ENCODE measurements around the gene TUBD1. TPM values are rescaled to one million over a fixed set of nuclear protein-coding genes. Genes with fewer than 3 reads are reported as not detected.

TUBD1 gene
- total and polyA plus RNA-seq, 2 of the 13 experiments (the other 11 are each of a cell fraction or from before 2014, with no cell fraction given) = 18.2 to 25.9 TPM

GRCh38 chr17:59892251-59892923, 356 bp downstream of the TUBD1 start:
- Histone ChIP-seq H3K4me2 (ENCODE audit: low read depth, low read length) (peak overlapping the region; percentile 89), H2AFZ (ENCODE audit: low read length) (peak overlapping the region; percentile 87), H3K9ac (ENCODE audit: insufficient read depth, low read depth, low read length) (peak overlapping the region; percentile 92), H3K4me3 (replicated peaks in 1 of 3; ENCODE audit: insufficient read depth in 1 of 3, low read depth in 2 of 3, low read length in 3 of 3) (peak overlapping the region; percentile 64 to 98 (median 86)), H3K36me3 (replicated peaks in 1 of 2; ENCODE audit: control insufficient read depth in 1 of 2, insufficient read depth in 2 of 2, low read length in 2 of 2) (peaks cover 2 to 5% of the 10 kb centered on the region in 2 experiments; a peak in 3 of 5 replicates), H3K27ac (ENCODE audit: extremely low read length, insufficient read depth, low read length) (peak overlapping the region; percentile 77), H4K20me1 (ENCODE audit: insufficient read depth, low read length) (peaks cover 15% of the 10 kb centered on the region; the same call in 1 of the 2 replicates), H3K79me2 (ENCODE audit: insufficient read depth, low read length) (peaks cover 64% of the 10 kb centered on the region), H3K27me3 (ENCODE audit: control insufficient read depth in 1 of 2, insufficient read depth in 2 of 2, low read length in 2 of 2) (no peaks in the 10 kb centered on the region; a peak in 1 of 5 replicates), H3K9me3 (ENCODE audit: low read length) (no peaks in the 10 kb centered on the region), H3K4me1 (ENCODE audit: insufficient read depth, low read length) (peaks cover 52% of the 10 kb centered on the region)
- DNase-seq (ENCODE audit: low spot score) (no peak), ATAC-seq (peak; percentile 71), FAIRE-seq (no peak)
- CTCF ChIA-PET (ENCODE audit: low intra/inter-chr PET ratio, low total read pairs) = no interaction called here
- POLR2A ChIA-PET = interaction anchor here (0.6 to 2.3 kb wide), 11 partner anchors 12 to 708 kb away, joined by 3 to 12 read pairs (median 4); partner anchors contain the start of genes PPM1D, PTRH2, RNFT1 and VMP1
- 2% methylated on average over 25 of the region's 25 CpGs for WGBS (ENCODE audit: low lambda C conversion rate)
- intact Hi-C loops (cut with micrococcal nuclease; ENCODE audit: unreplicated experiment) (loop anchor here (5.0 kb wide), 1 partner anchor 45 kb away; no protein-coding TSS in a partner anchor), in situ Hi-C loops (cut with HindIII; ENCODE audit: extremely low pct_ligation_motif_present, low pct_unique_long_range_greater_than_20kb) (no loop called here)
- TSS peak; percentile 93 for BruUV-seq (replicated peaks)
- TF ChIP-seq ZNF709 (CRISPR knock-in tag; IDR thresholded peaks at IDR 0.05) = no peak
- peak; percentile 84 for TF ChIP-seq ZMYM3 (CRISPR knock-in tag; IDR thresholded peaks at IDR 0.05)
- TF ChIP-seq PCBP1 (IDR thresholded peaks at IDR 0.05; ENCODE audit: borderline replicate concordance, low read depth, low read length) = no peak
- no peak for TF ChIP-seq STAT5B (CRISPR knock-in tag; IDR thresholded peaks at IDR 0.05)
- peak; percentile 81 for TF ChIP-seq SIN3B (IDR thresholded peaks at IDR 0.05; ENCODE audit: low read length)
- peak; percentile 4; the same call in 1 of the 2 replicates for TF ChIP-seq BORCS8-MEF2B (CRISPR knock-in tag; IDR thresholded peaks at IDR 0.05)
- no peak for TF ChIP-seq BCL6 (CRISPR knock-in tag; IDR thresholded peaks at IDR 0.05)
- TF ChIP-seq FOXP4 (CRISPR knock-in tag; IDR thresholded peaks at IDR 0.05) = no peak
- TF ChIP-seq SP4 (CRISPR knock-in tag; IDR thresholded peaks at IDR 0.05) = peak; percentile 48; the same call in 1 of the 2 replicates
- peak; percentile 85 for TF ChIP-seq MIXL1 (CRISPR knock-in tag; IDR thresholded peaks at IDR 0.05)
- peak; percentile 28; the same call in 1 of the 2 replicates for TF ChIP-seq REPIN1 (CRISPR knock-in tag; IDR thresholded peaks at IDR 0.05; ENCODE audit: borderline replicate concordance, low read depth)
- 0 out of 2 replicates have a peak, but pooled peaks have one; percentile 15 for TF ChIP-seq SMYD3 (CRISPR knock-in tag; IDR thresholded peaks at IDR 0.05)
- peak; percentile 84; the same call in 1 of the 2 replicates for TF ChIP-seq ZNF136 (CRISPR knock-in tag; IDR thresholded peaks at IDR 0.05; ENCODE audit: low read depth)
- TF ChIP-seq FUBP1 (CRISPR knock-in tag; IDR thresholded peaks at IDR 0.05; ENCODE audit: borderline replicate concordance) = 0 out of 2 replicates have a peak, but pooled peaks have one; percentile 31
- peak; percentile 29 for TF ChIP-seq TGIF2 (CRISPR knock-in tag; IDR thresholded peaks at IDR 0.05)
- TF ChIP-seq TBL1XR1 (IDR thresholded peaks at IDR 0.05; ENCODE audit: borderline replicate concordance, low read length, partially characterized antibody) = no peak
- TF ChIP-seq DMAP1 (CRISPR knock-in tag; IDR thresholded peaks at IDR 0.05) = peak; percentile 66
- peak; percentile 89 for TF ChIP-seq ZMAT3 (CRISPR knock-in tag; conservative IDR thresholded peaks at IDR 0.05)
- peak; percentile 76; the same call in 1 of the 2 replicates for TF ChIP-seq ZNF44 (CRISPR knock-in tag; IDR thresholded peaks at IDR 0.05)
- no peak for TF ChIP-seq ZNF552 (CRISPR knock-in tag; IDR thresholded peaks at IDR 0.05; ENCODE audit: borderline replicate concordance)
- TF ChIP-seq NR2C2 (CRISPR knock-in tag; IDR thresholded peaks at IDR 0.05; ENCODE audit: borderline replicate concordance) = no peak
- peak; percentile 100 for TF ChIP-seq ZNF121 (CRISPR knock-in tag; IDR thresholded peaks at IDR 0.05)
- peak; percentile 64; the same call in 1 of the 2 replicates for TF ChIP-seq ZNF3 (CRISPR knock-in tag; IDR thresholded peaks at IDR 0.05)
